ENCODE data around the gene MYH13.

DNA sequence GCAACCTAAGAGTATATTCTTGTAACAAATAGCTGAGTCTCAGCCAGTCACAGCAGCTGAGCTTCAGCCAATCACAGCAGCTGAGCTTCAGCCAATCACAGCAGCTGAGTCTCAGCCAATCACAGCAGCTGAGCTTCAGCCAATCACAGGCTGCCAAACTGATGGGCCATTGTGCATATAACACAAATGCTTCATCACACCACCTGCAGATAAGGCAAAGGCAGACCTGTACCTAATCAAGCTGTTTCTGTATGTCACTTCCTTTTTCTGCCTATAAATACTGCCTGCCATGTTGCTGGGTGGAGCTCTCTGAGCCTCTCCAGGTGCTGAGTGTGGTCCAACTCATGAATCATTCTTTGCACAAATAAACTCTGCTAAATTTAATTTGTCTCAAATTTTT lies 19.9 kb downstream of the MYH13 start:
- TF ChIP-seq FOXM1 (IDR thresholded peaks at IDR 0.05; ENCODE audit: borderline replicate concordance) (no peak), ARNT (IDR thresholded peaks at IDR 0.05) (no peak), HDGF (IDR thresholded peaks at IDR 0.05; ENCODE audit: borderline replicate concordance) (no peak), LEF1 (IDR thresholded peaks at IDR 0.05; ENCODE audit: borderline replicate concordance) (no peak), FOXA1 (IDR thresholded peaks at IDR 0.05) (no peak), L3MBTL2 (conservative IDR thresholded peaks at IDR 0.05) (no peak), ELF4 (IDR thresholded peaks at IDR 0.05) (no peak), SUZ12 (IDR thresholded peaks at IDR 0.05) (no peak), SP1 (IDR thresholded peaks at IDR 0.05) (no peak), FOXK2 (IDR thresholded peaks at IDR 0.05) (no peak), TARDBP (IDR thresholded peaks at IDR 0.05) (no peak), BHLHE40 (IDR thresholded peaks at IDR 0.05; ENCODE audit: borderline replicate concordance) (no peak), CTBP1 (IDR thresholded peaks at IDR 0.05; ENCODE audit: borderline replicate concordance) (no peak)
- TF ChIP-seq, protein P1, sequence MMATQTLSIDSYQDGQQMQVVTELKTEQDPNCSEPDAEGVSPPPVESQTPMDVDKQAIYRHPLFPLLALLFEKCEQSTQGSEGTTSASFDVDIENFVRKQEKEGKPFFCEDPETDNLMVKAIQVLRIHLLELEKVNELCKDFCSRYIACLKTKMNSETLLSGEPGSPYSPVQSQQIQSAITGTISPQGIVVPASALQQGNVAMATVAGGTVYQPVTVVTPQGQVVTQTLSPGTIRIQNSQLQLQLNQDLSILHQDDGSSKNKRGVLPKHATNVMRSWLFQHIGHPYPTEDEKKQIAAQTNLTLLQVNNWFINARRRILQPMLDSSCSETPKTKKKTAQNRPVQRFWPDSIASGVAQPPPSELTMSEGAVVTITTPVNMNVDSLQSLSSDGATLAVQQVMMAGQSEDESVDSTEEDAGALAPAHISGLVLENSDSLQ (IDR thresholded peaks at IDR 0.05) = no peak

Measured in HEK293T (cell line).